GM18519 (cell line): ENCODE results near the gene SCGB1D4.
"Not testable (repeated sequence)": the region's sequence is repeated elsewhere in the genome, so short reads cannot be mapped to it uniquely, and the experiment has no call there.

Source experiments
- ATAC-seq: cut with Tn5 transposase; IDR thresholded peaks from one replicate; pipeline ENCODE4 v1.9.1; 2021; ENCODE audit warnings: mild to moderate bottlenecking, moderate library complexity; ENCODE audit not compliant: unreplicated experiment, low FRiP score

SCGB1D4 gene, protein sequence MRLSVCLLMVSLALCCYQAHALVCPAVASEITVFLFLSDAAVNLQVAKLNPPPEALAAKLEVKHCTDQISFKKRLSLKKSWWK

DNA sequence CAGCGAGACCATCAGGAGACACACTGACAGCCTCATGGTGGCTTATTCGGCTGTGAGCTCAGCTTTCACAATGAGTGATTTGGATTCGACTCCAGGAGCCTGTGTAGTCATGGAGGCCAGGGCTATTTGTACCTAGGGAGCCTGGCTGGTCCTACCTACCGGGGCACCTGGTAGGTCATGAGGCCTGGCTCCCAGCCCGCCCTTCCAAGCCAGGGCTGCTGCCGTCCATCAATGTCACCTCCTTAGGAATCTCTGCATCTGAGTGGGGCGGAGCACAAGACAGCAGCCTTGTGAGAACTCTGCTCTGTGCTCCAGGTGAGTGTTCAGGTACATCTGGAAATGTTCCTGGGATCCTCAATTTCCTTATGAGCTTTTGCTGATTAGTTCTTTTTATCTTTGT lies at the start of gene SCGB1D4:
TSS of gene SCGB1D4 (minus strand) at position 101 of the 400 bp plus-strand sequence. CDS start at position 36, 65 bp downstream.
- no peak for ATAC-seq

DNA sequence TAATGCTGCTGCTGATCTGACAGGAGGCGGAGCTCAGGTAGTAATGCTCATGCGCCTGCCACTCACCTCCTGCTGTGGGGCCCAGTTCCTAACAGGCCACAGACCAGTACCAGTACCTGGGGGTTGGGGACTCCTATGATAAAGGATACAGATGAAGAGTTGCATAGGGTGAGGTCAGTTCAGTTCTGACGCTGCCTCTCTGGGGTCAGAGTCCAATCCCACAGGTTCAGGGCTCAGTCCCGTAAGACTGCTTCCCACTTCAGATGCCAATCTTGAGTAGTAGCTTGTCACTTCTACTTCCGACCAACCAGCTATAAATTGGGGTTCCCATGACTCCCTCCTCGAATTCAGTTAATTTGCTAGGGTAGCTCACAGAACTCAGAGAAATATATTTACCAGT lies 47.0 kb upstream of the SCGB1D4 start:
- no peak for ATAC-seq

GRCh38 chr11:62344210-62344609 lies 45.3 kb upstream of the SCGB1D4 start:
- no peak for ATAC-seq

DNA sequence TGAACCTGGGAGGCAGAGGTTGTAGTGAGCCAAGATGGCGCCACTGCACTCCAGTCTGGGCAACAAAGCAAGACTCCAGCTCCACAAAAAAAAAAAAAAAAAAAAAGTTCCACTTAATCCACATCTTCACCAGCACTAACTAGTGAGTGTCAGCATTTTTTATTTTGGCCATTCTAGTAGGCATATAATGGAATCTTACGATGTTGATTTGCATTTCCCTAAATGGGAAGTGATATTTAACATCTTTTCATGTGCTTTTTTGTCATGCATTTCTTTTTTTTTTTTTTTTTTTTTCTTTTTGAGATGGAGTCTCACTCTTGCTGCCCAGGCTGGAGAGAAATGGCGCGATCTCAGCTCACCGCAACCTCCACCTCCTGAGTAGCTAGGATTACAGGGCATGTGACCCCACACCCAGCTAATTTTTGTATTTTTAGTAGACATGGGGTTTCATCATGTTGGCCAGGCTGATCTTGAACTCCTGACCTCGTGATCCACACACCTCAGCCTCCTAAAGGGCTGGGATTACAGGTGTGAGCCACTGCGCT lies 44.8 kb upstream of the SCGB1D4 start:
- not testable (repeated sequence) for ATAC-seq

DNA sequence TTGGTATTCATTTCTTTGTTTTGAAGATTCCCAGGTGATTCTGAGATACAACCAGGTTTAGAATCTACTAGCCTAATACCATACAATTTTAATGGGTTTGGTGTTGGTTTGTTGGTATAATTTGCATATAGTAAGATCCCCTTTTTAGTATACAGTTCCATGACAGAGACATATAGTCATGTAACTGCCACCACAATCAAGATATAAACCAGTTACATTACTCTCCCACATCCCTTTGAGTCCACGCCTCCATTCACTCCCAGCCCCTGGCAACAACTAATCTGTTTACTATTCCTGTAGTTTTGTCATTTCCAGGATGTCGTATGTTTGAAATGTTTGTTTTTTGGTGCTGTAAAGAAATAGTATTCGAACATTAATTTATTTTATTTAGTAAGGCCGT lies 42.7 kb upstream of the SCGB1D4 start:
- ATAC-seq: no peak

GRCh38 chr11:62340269-62340901 lies 41.5 kb upstream of the SCGB1D4 start:
- ATAC-seq: no peak

GRCh38 chr11:62338218-62338617 lies 39.3 kb upstream of the SCGB1D4 start:
- ATAC-seq: no peak

DNA sequence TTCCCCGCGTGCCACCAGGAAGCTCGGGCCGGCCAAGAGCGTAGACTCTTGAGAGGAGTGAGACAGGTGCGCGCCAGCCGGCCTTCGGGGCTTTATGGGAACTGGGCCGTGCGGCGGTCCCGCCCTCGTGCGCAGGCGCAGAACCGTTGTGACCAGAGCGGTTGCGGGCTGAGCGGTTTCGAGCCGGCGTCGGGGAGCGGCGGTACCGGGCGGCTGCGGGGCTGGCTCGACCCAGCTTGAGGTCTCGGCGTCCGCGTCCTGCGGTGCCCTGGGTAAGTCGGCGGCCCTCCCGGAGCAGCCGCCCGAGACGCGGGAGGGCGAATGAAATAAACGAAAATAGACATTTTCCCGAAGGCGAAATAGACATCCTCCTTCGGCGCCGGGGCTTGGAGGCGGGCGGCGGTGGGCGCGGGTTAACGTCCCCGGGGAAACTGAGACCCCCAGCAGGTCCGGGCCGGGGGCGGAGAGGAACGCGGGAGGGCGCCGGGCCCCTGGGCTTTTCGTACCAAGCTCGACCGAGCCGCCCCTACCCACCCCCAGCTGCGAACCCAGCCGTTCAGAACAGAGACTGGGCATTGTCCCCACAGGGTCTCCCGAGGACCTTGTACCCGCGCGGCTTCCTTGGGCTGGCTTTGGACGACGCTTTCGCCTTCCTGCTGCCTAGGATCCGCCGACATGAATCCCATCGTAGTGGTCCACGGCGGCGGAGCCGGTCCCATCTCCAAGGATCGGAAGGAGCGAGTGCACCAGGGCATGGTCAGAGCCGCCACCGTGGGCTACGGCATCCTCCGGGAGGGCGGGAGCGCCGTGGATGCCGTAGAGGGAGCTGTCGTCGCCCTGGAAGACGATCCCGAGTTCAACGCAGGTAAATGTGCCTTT lies 38.7 kb upstream of the SCGB1D4 start, which contains the start of gene ASRGL1:
TSS of gene ASRGL1 (plus strand) at position 146 of the 879 bp plus-strand sequence. CDS start at position 676, 530 bp downstream.
- no peak for ATAC-seq

DNA sequence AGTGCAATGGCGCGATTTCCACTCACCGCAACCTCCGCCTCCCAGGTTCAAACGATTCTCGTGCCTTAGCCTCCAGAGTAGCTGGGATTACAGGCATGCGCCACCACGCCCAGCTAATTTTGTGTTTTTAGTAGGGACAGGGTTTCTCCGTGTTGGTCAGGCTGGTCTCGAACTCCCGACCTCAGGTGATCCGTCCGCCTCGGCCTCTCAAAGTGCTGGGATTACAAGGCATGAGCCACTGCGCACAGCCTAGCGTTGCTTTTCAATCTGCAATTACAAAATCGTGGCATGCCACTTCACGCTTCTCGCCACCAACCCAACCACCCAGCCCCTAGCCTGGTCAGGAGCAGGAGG lies 38.1 kb upstream of the SCGB1D4 start:
- ATAC-seq: not testable (repeated sequence)

DNA sequence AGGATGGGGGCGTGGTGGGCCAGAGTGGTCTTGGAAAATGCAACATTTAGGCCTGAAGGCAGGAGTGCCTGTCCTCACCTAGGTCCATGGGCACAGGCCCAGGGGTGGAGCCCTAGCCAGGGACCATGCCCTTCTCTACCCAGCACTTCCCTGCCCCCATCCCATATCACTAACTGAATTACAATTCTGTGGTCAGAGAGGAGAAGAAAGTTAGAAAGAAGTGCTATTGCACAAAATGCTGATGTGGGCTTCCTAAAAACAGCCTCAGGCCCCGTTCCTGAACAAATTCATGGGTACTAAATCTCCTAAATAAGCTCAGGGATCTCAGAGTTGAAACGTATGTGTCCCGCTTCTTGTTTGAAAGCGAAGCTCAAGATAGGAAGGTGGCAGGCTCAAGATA lies 34.9 kb upstream of the SCGB1D4 start:
- no peak for ATAC-seq

- ATAC-seq: not testable (repeated sequence)
Observed at GRCh38 chr11:62331264-62331663, 32.4 kb upstream of the SCGB1D4 start.

DNA sequence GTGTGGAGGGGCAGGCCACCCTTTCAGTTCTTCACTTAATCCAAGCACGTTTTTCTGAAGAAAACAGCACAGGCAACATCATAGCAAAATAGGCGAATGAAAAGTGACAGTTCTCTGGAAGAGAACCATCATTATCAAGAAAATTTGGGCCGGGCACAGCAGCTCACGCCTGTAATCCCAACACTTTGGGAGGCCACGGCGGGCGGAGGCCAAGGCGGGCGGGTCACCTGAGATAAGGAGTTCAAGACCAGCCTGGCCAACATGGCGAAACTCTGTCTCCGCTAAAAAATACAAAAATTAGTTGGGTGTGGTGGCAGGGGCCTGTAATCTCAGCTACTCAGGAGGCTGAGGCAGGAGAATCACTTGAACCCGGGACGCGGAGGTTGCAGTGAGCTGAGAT lies 28.7 kb upstream of the SCGB1D4 start:
- ATAC-seq: not testable (repeated sequence)

DNA sequence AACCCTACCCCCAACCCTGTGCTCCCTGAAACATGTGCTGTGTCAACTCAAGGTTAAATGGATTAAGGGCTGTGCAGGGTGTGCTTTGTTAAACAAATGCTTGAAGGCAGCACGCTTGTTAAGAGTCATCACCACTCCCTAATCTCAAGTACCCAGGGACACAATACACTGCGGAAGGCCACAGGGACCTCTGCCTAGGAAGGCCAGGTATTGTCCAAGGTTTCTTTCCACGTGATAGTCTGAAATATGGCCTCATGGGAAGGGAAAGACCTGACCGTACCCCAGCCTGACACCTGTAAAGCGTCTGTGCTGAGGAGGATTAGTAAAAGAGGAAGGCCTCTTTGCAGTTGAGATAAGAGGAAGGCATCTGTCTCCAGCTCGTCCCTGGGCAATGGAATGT lies 27.8 kb upstream of the SCGB1D4 start:
- ATAC-seq: not testable (repeated sequence)

GRCh38 chr11:62325781-62326180 lies 26.9 kb upstream of the SCGB1D4 start:
- not testable (repeated sequence) for ATAC-seq

DNA sequence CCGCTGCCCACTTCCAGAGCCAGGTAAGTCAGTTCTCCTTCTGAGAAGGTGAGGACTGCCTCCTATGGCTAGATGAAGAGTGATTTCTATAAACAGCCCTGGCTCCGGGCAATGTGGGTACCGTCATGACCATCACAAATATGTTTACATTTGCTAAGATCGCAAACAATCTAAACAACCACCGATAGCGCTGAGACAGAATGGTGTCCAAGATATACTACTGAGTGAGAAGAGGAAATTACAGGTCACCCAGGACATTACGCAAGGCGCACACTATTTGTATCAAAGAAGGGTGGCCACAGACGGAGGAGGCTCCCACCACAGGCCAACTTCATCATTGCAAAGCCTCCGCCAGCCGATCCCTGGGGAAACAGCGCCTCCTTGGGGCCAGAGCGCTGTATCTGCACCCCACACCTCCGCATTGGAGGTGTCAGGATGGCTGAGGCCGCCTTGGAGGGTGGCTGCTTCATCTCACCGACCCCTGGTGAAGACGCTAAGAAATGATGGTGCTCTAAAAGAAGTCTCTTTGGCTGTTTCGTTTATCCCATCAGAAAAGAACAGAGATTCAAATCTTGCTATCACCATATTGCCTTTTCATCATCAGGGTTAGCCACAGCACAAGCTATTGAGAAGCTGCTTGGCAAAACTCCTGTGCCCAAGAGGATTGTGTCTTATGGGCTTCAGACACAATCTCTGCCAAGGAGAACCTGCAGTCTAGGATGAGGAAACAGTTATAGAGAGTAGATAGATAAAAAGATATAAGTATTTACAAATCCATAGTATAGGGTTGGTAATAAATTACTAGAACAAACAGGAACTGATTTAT lies 26.1 kb upstream of the SCGB1D4 start:
- ATAC-seq: no peak

DNA sequence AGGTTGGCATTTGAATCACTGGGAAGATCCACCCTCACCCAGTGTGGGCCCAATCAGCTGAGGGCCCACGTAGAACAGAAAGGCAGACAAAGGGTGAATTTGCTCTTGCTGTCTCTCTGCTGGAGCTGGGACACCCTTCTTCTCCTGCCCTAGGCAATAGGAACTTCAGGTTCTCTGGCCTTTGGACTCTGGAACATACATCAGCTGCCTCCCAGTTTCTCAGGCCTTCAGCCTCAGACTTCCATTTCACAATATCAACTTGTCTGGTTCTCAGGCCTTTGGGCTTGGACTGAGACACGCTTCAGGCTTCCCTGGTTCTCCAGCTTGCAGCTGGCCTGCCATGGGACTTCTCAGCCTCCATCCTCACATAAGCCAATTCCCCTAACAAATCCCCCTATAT lies 23.6 kb upstream of the SCGB1D4 start:
- no peak for ATAC-seq

GRCh38 chr11:62315431-62315830 lies 16.6 kb upstream of the SCGB1D4 start:
- ATAC-seq: no peak

DNA sequence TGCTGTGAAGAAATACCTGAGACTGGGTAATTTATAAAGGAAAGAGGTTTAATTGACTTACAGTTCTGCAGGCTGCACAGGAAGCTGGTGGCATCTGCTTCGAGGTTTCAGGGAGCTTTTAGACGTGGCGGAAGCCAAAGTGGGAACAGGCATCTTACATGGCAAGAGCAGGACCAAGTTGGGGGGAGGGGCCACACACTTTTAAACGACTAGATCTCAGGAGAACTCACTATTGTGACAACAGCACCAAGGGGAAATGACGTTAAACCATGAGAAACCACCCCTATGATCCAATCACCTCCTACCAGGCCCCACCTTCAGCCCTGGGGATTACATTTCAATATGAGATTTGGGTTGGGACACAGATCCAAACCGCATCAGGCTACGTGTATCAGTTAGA lies 11.1 kb upstream of the SCGB1D4 start:
- ATAC-seq: no peak

GRCh38 chr11:62307950-62308349 lies 9.1 kb upstream of the SCGB1D4 start:
- ATAC-seq: no peak

DNA sequence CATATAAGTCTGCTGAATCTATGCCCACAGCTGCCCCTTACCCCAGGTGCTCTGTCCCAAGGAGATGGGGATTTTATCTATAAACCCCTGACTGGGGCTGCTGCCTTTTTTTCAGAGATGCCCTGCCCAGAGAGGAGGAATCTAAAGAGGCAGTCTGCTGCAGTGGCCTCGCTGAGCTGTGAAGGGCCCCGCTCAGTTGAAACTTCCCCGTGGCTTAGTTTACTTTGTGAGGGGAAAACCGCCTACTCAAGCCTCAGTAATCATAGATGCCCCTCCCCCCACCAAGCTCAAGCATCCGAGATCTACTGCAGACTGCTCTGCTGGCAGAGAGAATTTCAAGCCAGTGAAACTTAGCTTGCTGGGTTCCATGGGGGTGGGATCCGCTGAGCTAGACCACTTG lies 7.4 kb upstream of the SCGB1D4 start:
- ATAC-seq: no peak
